GM12864 (cell line): ENCODE results near the gene GSTO1.
A peak's percentile ranks its signal among the peaks of the same experiment; 100 is the strongest.

Experiments used
- DNase-seq: peaks from one replicate; pipeline ENCODE4 v3.0.0-alpha.2; 2011; ENCODE audit warnings: low read depth
- H3K4me3 ChIP-seq: 2 replicates; pipeline ENCODE4 v1.5.1; 2011; ENCODE audit warnings: mild to moderate bottlenecking, low read depth, low read length, control low read depth
- TF ChIP-seq, protein P1 (sequence below): IDR thresholded peaks from 2 replicates; pipeline ENCODE4 v1.5.1; 2011; ENCODE audit warnings: low read depth, mild to moderate bottlenecking, moderate library complexity, low read length, control low read depth, inconsistent platforms; ENCODE audit errors: missing control alignments

Gene GSTO1

DNA sequence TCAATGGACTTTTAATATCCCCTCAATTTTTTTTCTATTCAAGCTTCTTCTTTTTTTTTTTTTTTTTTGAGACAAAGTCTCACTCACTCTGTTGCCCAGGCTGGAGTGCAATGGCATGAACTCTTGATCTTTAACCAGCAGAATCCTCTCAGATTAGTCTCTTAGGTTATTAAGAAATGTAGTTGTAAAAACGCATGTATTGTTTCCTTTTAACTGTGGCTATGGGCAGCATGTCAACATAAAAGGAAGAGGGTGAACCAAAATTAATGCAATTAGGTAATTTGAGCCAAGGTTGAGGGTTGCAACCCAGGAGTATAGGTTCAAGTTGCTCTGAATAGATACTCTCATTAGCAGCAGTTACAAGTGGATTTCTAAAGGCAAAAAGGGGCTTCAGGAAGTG lies 4.3 kb upstream of the GSTO1 start:
- H3K4me3 ChIP-seq: no peak overlapping the region
- DNase-seq: no peak
- TF ChIP-seq, protein P1, sequence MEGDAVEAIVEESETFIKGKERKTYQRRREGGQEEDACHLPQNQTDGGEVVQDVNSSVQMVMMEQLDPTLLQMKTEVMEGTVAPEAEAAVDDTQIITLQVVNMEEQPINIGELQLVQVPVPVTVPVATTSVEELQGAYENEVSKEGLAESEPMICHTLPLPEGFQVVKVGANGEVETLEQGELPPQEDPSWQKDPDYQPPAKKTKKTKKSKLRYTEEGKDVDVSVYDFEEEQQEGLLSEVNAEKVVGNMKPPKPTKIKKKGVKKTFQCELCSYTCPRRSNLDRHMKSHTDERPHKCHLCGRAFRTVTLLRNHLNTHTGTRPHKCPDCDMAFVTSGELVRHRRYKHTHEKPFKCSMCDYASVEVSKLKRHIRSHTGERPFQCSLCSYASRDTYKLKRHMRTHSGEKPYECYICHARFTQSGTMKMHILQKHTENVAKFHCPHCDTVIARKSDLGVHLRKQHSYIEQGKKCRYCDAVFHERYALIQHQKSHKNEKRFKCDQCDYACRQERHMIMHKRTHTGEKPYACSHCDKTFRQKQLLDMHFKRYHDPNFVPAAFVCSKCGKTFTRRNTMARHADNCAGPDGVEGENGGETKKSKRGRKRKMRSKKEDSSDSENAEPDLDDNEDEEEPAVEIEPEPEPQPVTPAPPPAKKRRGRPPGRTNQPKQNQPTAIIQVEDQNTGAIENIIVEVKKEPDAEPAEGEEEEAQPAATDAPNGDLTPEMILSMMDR: no peak

DNA sequence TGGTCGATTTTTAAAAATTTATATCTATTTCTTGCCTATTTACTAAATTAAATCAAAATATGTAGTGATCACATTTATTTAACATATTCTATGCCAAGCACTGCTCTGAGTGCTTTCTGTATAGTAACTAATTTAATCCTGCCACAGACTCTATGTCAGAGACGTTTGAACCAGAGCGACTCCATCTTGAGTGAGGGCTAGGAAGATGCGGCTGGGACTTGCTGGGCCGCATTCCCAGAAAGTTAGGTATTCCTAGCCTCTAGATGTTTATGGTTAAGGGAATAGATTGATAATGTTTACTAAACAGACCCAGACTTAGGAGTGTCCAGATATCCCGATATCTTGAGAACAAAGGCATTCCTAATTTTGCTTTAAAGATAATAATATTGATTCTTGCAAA lies 3.2 kb upstream of the GSTO1 start:
- no peak for DNase-seq
- H3K4me3 ChIP-seq: no peak overlapping the region
- TF ChIP-seq, protein P1: no peak

DNA sequence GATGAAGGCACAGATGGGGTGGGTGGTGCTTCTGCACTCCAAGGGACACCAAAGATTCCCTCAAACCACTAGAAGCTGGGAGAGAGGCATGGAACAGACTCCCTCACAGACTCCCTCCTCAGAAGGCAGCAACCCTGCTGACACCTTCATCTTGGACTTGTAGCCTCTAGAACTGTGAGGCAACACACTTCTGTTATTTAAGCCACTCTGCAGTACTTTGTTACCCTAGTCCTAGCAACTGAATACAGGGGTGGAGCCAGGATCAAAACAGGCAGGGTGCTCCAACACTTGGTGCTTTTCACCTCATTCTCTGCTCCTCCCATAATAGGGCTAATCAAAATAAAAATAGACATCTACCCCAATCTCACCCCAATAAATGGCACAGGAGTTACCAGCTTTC lies 2.3 kb upstream of the GSTO1 start:
- TF ChIP-seq, protein P1: no peak
- DNase-seq: no peak
- H3K4me3 ChIP-seq: no peak overlapping the region

DNA sequence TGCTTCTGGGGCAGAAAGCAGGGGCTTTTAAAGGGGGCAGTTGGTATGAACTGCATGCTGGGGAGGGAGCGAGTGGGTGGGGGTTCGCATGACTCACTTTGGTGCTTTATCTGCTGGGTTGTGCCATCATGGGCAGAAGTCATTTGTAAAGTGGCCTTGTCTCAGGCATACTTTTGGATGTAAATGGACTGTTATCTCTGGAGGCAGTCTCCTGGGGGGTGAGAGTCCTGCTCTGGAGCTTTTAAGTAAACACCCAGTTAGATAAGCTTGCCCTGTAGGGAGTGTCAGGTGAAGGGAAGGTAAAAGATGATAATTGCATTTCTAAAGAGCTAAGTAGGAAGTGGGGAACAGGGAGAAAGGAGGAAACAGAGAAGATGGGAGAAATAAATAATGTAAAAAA lies 1.6 kb upstream of the GSTO1 start:
- TF ChIP-seq, protein P1: no peak
- no peak overlapping the region for H3K4me3 ChIP-seq
- DNase-seq: no peak

DNA sequence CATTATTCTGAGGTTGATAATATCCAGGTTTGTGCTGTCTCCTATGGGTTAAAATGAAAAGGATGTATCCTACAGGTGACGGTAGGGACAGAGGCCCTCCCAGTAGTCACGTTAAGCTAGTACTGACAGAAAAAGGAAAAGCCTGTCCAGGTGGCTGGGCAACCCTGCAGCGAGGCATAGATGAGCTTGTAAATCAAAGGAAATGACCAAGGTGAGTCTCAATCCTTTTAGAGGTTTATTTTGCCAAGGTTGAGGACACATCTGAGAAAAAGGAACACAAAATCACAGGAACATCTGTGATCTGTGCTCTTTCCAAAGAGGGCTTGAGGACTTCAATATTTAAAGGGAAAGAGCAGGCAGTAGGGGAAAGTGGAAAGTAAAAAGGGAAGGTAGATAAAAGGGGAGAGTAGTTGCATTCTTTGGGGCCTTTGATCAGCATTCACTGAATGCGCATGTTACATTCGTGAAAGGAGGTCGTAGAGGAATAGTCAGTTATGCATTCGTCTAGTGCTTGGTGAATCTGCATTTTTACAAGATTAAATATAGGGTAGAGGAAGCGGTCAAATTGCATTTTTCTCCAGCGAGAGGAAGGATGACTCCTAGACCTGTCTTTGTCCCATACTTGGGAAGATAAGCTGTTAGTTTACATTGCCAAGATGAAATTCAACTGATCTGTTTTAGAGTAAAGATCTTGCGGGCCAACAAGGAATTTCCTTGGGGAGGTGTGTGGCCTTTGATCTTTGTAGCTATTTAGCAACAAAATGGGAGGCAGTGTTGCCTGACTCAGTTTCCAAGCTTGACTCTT lies 884 bp upstream of the GSTO1 start:
- H3K4me3 ChIP-seq: peak overlapping the region; percentile 97
- TF ChIP-seq, protein P1: no peak
- no peak for DNase-seq

DNA sequence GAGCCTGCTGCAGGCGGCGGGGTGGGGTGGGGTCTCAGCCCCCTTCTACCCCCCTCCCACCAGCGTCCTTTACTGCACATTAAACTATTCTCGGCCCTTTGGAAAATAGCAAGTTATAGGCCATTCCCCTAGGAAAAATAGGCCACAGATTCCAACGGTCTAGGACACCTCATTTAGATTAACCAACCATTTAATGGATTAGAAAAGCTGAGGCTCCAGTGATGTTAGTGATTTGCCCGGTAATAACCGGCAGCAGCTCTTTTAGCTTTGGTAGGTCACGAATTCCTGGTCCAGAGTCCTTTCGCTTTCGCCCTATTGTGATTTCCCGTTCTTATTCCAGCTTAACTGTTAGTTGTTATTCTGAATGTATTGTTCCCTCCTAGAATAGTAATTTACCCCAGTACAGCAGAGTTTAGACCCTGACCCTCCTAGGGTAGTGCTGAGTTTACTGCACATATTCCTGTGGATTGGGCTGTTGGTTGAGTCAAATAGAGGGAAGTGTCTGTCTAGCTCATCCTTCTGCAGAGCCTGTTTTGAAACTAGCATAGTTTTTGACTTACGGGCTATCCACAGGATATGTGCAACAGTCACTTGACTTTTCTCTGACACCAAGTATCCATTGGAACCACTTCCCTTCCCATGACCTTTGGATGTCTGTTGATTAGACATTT lies 754 bp downstream of the GSTO1 start:
- DNase-seq: no peak
- TF ChIP-seq, protein P1: no peak
- H3K4me3 ChIP-seq: peak overlapping the region; percentile 97
